HepG2 (cell line): ENCODE measurements around the gene HK2. TPM values are rescaled to one million over a fixed set of nuclear protein-coding genes. Genes with fewer than 3 reads are reported as not detected.

Experiments used
- ARNT2 ChIP-seq: sonication (generic); formaldehyde crosslinking; IDR thresholded peaks from 2 replicates; pipeline ENCODE4 v1.8.0; 2022; ENCODE audit warnings: mild to moderate bottlenecking, low read depth, missing genetic modification reagents, moderate library complexity
- BRCA1 ChIP-seq: sonication (generic); formaldehyde crosslinking; IDR thresholded peaks from 2 replicates; pipeline ENCODE4 v1.4.0; 2020; ENCODE audit warnings: missing genetic modification reagents
- CHD4 ChIP-seq: fragments of 200-600 bp; sonication (generic); IDR thresholded peaks from 2 replicates; pipeline ENCODE4 v1.7.0; 2017; ENCODE audit warnings: mild to moderate bottlenecking, low read length, borderline replicate concordance
- CREBL2 ChIP-seq: sonication (generic); formaldehyde crosslinking; IDR thresholded peaks from 2 replicates; pipeline ENCODE4 v1.8.1; 2023; ENCODE audit warnings: missing genetic modification reagents, mild to moderate bottlenecking, borderline replicate concordance
- ESRRA ChIP-seq: sonication (generic); formaldehyde crosslinking; IDR thresholded peaks from 2 replicates; pipeline ENCODE4 v1.5.1; 2020; ENCODE audit warnings: mild to moderate bottlenecking, low read depth, missing genetic modification reagents
- GFI1 ChIP-seq: sonication (generic); formaldehyde crosslinking; IDR thresholded peaks from 2 replicates; pipeline ENCODE4 v1.5.0; 2020; ENCODE audit warnings: missing genetic modification reagents, mild to moderate bottlenecking, borderline replicate concordance
- HDAC6 ChIP-seq: fragments of 200-600 bp; sonication (generic); IDR thresholded peaks from 2 replicates; pipeline ENCODE4 v1.7.0; 2017; ENCODE audit warnings: mild to moderate bottlenecking, antibody characterized with exemption, low read length, low read depth
- HHEX ChIP-seq: IDR thresholded peaks from 2 replicates; pipeline ENCODE4 v1.6.1; 2016; ENCODE audit warnings: control low read depth
- MBNL3 ChIP-seq: fragments of 250-450 bp; sonication (Bioruptor Pico); conservative IDR thresholded peaks from 2 replicates; pipeline ENCODE4 v1.8.0; 2022; ENCODE audit warnings: mild to moderate bottlenecking, inconsistent platforms
- MED8 ChIP-seq: sonication (generic); formaldehyde crosslinking; IDR thresholded peaks from 2 replicates; pipeline ENCODE4 v1.8.1; 2023; ENCODE audit warnings: mild to moderate bottlenecking, missing genetic modification reagents; ENCODE audit not compliant: insufficient replicate concordance
- RCOR2 ChIP-seq: IDR thresholded peaks from 2 replicates; pipeline ENCODE4 v1.6.1; 2016; ENCODE audit warnings: missing biosample characterization, missing genetic modification reagents
- RXRA ChIP-seq: sonication (generic); formaldehyde crosslinking; IDR thresholded peaks from 2 replicates; pipeline ENCODE4 v1.5.1; 2020; ENCODE audit warnings: missing genetic modification reagents
- TEAD3 ChIP-seq: optimal IDR thresholded peaks from 2 replicates; pipeline ENCODE3; 2016; ENCODE audit warnings: borderline replicate concordance
- ZFP36L1 ChIP-seq: sonication (generic); formaldehyde crosslinking; IDR thresholded peaks from 2 replicates; pipeline ENCODE4 v1.8.0; 2022; ENCODE audit warnings: mild to moderate bottlenecking, missing genetic modification reagents, moderate library complexity
- ZNF232 ChIP-seq: sonication (generic); formaldehyde crosslinking; IDR thresholded peaks from 2 replicates; pipeline ENCODE4 v1.4.0; 2020; ENCODE audit warnings: missing genetic modification reagents, borderline replicate concordance
- ZNF234 ChIP-seq: sonication (generic); formaldehyde crosslinking; conservative IDR thresholded peaks from 2 replicates; pipeline ENCODE4 v1.5.1; 2020; ENCODE audit warnings: mild to moderate bottlenecking, missing genetic modification reagents
- ZNF367 ChIP-seq: sonication (generic); formaldehyde crosslinking; IDR thresholded peaks from 2 replicates; pipeline ENCODE4 v1.4.0; 2020; ENCODE audit warnings: missing genetic modification reagents, borderline replicate concordance
- ZNF614 ChIP-seq: IDR thresholded peaks from 2 replicates; pipeline ENCODE4 v1.6.1; 2018; ENCODE audit warnings: missing biosample characterization, missing genetic modification reagents, inconsistent platforms, borderline replicate concordance
- ZSCAN30 ChIP-seq: sonication (generic); formaldehyde crosslinking; IDR thresholded peaks from 2 replicates; pipeline ENCODE4 v1.5.0; 2020; ENCODE audit warnings: mild to moderate bottlenecking, missing genetic modification reagents
- polyA plus RNA-seq, 8 experiments: library from polyadenylated mRNA; depleted of rRNA in 3 of 8; stranded (reverse) in 7 of 8; unstranded in 1 of 8; fragments of >200 nt; fragmentation: Illumina TruSeq in 4 of 8; extraction: Trizol in 4 of 8; gene quantifications; 2 replicates each; pipeline versions ENCODE4 v1.2.1 to v1.2.3, GENCODE V29; 2011 to 2016; ENCODE audit warnings: low read depth in 4 of 8, missing spikeins in 1 of 8, mixed read lengths in 1 of 8; ENCODE audit not compliant: insufficient read depth in 1 of 8
- total RNA-seq, 5 experiments: library from RNA; depleted of rRNA; stranded (reverse); fragments of >200 nt; fragmentation: Illumina TruSeq; extraction: Trizol; gene quantifications; 2 replicates each; pipeline ENCODE4 v1.2.3, GENCODE V29; 2016; ENCODE audit warnings: low read depth in 1 of 5
- TF ChIP-seq, protein P1 (sequence below): IDR thresholded peaks from 2 replicates; pipeline ENCODE4 v1.6.1; 2018; ENCODE audit warnings: missing genetic modification reagents, mild to moderate bottlenecking, missing compliant biosample characterization
- TF ChIP-seq, protein P2 (sequence below): sonication (generic); formaldehyde crosslinking; IDR thresholded peaks from 2 replicates; pipeline ENCODE4 v1.4.0; 2020; ENCODE audit warnings: mild to moderate bottlenecking, missing genetic modification reagents
- TF ChIP-seq, protein P3 (sequence below): sonication (generic); formaldehyde crosslinking; IDR thresholded peaks from 2 replicates; pipeline ENCODE4 v1.5.0; 2020; ENCODE audit warnings: missing genetic modification reagents
- TF ChIP-seq, protein P4 (sequence below): IDR thresholded peaks from 2 replicates; pipeline ENCODE4 v1.6.1; 2016; ENCODE audit warnings: missing compliant biosample characterization, missing genetic modification reagents, borderline replicate concordance

Gene HK2
- total and polyA plus RNA-seq, 2 of the 13 experiments (the other 11 are each of a cell fraction or from before 2014, with no cell fraction given): 13.2 to 101 TPM

- TF ChIP-seq, protein P1, sequence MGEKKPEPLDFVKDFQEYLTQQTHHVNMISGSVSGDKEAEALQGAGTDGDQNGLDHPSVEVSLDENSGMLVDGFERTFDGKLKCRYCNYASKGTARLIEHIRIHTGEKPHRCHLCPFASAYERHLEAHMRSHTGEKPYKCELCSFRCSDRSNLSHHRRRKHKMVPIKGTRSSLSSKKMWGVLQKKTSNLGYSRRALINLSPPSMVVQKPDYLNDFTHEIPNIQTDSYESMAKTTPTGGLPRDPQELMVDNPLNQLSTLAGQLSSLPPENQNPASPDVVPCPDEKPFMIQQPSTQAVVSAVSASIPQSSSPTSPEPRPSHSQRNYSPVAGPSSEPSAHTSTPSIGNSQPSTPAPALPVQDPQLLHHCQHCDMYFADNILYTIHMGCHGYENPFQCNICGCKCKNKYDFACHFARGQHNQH (CRISPR knock-in tag): peak; percentile 52; the same call in 1 of the 2 replicates
- TF ChIP-seq MED8 (CRISPR knock-in tag) (peak; percentile 61), ZNF614 (peak; percentile 81), TEAD3 (peak; percentile 90), ZFP36L1 (CRISPR knock-in tag) (0 out of 2 replicates have a peak, but pooled peaks have one; percentile 79), MBNL3 (CRISPR knock-in tag) (no peak), CREBL2 (CRISPR knock-in tag) (no peak), ESRRA (CRISPR knock-in tag) (no peak; the same call in 1 of the 2 replicates), ZNF367 (no peak), BRCA1 (no peak), RXRA (CRISPR knock-in tag) (no peak; the same call in 1 of the 2 replicates), ZNF232 (CRISPR knock-in tag) (no peak), CHD4 (peak; percentile 20; the same call in 1 of the 2 replicates), RCOR2 (peak; percentile 95), HDAC6 (no peak), ZSCAN30 (CRISPR knock-in tag) (0 out of 2 replicates have a peak, but pooled peaks have one; percentile 29), ARNT2 (CRISPR knock-in tag) (no peak), ZNF234 (no peak), GFI1 (CRISPR knock-in tag) (peak; percentile 91), HHEX (CRISPR knock-in tag) (peak; percentile 92)
- TF ChIP-seq, protein P2, sequence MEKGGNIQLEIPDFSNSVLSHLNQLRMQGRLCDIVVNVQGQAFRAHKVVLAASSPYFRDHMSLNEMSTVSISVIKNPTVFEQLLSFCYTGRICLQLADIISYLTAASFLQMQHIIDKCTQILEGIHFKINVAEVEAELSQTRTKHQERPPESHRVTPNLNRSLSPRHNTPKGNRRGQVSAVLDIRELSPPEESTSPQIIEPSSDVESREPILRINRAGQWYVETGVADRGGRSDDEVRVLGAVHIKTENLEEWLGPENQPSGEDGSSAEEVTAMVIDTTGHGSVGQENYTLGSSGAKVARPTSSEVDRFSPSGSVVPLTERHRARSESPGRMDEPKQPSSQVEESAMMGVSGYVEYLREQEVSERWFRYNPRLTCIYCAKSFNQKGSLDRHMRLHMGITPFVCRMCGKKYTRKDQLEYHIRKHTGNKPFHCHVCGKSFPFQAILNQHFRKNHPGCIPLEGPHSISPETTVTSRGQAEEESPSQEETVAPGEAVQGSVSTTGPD (CRISPR knock-in tag): 0 out of 2 replicates have a peak, but pooled peaks have one; percentile 8
- TF ChIP-seq, protein P3, sequence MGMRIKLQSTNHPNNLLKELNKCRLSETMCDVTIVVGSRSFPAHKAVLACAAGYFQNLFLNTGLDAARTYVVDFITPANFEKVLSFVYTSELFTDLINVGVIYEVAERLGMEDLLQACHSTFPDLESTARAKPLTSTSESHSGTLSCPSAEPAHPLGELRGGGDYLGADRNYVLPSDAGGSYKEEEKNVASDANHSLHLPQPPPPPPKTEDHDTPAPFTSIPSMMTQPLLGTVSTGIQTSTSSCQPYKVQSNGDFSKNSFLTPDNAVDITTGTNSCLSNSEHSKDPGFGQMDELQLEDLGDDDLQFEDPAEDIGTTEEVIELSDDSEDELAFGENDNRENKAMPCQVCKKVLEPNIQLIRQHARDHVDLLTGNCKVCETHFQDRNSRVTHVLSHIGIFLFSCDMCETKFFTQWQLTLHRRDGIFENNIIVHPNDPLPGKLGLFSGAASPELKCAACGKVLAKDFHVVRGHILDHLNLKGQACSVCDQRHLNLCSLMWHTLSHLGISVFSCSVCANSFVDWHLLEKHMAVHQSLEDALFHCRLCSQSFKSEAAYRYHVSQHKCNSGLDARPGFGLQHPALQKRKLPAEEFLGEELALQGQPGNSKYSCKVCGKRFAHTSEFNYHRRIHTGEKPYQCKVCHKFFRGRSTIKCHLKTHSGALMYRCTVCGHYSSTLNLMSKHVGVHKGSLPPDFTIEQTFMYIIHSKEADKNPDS: peak; percentile 95
- TF ChIP-seq, protein P4, sequence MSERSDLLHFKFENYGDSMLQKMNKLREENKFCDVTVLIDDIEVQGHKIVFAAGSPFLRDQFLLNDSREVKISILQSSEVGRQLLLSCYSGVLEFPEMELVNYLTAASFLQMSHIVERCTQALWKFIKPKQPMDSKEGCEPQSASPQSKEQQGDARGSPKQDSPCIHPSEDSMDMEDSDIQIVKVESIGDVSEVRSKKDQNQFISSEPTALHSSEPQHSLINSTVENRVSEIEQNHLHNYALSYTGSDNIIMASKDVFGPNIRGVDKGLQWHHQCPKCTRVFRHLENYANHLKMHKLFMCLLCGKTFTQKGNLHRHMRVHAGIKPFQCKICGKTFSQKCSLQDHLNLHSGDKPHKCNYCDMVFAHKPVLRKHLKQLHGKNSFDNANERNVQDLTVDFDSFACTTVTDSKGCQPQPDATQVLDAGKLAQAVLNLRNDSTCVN (CRISPR knock-in tag): no peak
Observed at GRCh38 chr2:74939919-74940812, 106.2 kb downstream of the HK2 start (continued).
